ENCODE measurements around the gene FASLG.

DNA sequence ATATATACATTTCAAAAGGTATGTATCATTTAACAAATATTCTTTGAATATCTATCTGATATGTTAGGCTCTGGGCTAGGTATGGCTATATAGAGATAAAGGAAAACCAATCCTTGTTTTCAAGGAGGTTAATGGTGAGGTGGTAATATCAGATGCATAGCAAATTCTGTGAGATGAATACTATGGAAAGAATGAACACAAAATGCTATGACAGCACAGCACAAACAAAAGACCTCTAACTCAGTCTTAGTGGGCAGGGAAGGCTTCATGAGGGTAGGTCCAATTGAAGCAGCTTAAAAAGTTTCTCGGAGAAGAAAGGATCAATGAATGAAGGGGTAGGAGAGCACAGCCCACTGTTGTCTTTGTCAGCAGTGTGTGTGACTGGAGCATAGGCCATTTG is 27.2 kb downstream of the FASLG start:
- TF ChIP-seq MYBL2 (CRISPR knock-in tag; IDR thresholded peaks at IDR 0.05) (no peak), ELF4 (CRISPR knock-in tag; IDR thresholded peaks at IDR 0.05; ENCODE audit: low read depth) (no peak), ESRRA (CRISPR knock-in tag; IDR thresholded peaks at IDR 0.05; ENCODE audit: borderline replicate concordance) (no peak), SP1 (CRISPR knock-in tag; conservative IDR thresholded peaks at IDR 0.05) (no peak), STAT6 (CRISPR knock-in tag; conservative IDR thresholded peaks at IDR 0.05; ENCODE audit: low read depth) (no peak), NFYB (CRISPR knock-in tag; conservative IDR thresholded peaks at IDR 0.05; ENCODE audit: low read depth) (no peak), ZNF138 (CRISPR knock-in tag; conservative IDR thresholded peaks at IDR 0.05) (no peak), ZNF671 (CRISPR knock-in tag; IDR thresholded peaks at IDR 0.05) (no peak)
- TF ChIP-seq, protein P1, sequence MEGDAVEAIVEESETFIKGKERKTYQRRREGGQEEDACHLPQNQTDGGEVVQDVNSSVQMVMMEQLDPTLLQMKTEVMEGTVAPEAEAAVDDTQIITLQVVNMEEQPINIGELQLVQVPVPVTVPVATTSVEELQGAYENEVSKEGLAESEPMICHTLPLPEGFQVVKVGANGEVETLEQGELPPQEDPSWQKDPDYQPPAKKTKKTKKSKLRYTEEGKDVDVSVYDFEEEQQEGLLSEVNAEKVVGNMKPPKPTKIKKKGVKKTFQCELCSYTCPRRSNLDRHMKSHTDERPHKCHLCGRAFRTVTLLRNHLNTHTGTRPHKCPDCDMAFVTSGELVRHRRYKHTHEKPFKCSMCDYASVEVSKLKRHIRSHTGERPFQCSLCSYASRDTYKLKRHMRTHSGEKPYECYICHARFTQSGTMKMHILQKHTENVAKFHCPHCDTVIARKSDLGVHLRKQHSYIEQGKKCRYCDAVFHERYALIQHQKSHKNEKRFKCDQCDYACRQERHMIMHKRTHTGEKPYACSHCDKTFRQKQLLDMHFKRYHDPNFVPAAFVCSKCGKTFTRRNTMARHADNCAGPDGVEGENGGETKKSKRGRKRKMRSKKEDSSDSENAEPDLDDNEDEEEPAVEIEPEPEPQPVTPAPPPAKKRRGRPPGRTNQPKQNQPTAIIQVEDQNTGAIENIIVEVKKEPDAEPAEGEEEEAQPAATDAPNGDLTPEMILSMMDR (IDR thresholded peaks at IDR 0.05), result no peak
- TF ChIP-seq, protein P2, sequence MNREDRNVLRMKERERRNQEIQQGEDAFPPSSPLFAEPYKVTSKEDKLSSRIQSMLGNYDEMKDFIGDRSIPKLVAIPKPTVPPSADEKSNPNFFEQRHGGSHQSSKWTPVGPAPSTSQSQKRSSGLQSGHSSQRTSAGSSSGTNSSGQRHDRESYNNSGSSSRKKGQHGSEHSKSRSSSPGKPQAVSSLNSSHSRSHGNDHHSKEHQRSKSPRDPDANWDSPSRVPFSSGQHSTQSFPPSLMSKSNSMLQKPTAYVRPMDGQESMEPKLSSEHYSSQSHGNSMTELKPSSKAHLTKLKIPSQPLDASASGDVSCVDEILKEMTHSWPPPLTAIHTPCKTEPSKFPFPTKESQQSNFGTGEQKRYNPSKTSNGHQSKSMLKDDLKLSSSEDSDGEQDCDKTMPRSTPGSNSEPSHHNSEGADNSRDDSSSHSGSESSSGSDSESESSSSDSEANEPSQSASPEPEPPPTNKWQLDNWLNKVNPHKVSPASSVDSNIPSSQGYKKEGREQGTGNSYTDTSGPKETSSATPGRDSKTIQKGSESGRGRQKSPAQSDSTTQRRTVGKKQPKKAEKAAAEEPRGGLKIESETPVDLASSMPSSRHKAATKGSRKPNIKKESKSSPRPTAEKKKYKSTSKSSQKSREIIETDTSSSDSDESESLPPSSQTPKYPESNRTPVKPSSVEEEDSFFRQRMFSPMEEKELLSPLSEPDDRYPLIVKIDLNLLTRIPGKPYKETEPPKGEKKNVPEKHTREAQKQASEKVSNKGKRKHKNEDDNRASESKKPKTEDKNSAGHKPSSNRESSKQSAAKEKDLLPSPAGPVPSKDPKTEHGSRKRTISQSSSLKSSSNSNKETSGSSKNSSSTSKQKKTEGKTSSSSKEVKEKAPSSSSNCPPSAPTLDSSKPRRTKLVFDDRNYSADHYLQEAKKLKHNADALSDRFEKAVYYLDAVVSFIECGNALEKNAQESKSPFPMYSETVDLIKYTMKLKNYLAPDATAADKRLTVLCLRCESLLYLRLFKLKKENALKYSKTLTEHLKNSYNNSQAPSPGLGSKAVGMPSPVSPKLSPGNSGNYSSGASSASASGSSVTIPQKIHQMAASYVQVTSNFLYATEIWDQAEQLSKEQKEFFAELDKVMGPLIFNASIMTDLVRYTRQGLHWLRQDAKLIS (CRISPR knock-in tag; IDR thresholded peaks at IDR 0.05; ENCODE audit: borderline replicate concordance), result no peak
- TF ChIP-seq, protein P3, sequence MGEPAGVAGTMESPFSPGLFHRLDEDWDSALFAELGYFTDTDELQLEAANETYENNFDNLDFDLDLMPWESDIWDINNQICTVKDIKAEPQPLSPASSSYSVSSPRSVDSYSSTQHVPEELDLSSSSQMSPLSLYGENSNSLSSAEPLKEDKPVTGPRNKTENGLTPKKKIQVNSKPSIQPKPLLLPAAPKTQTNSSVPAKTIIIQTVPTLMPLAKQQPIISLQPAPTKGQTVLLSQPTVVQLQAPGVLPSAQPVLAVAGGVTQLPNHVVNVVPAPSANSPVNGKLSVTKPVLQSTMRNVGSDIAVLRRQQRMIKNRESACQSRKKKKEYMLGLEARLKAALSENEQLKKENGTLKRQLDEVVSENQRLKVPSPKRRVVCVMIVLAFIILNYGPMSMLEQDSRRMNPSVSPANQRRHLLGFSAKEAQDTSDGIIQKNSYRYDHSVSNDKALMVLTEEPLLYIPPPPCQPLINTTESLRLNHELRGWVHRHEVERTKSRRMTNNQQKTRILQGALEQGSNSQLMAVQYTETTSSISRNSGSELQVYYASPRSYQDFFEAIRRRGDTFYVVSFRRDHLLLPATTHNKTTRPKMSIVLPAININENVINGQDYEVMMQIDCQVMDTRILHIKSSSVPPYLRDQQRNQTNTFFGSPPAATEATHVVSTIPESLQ (CRISPR knock-in tag; IDR thresholded peaks at IDR 0.05), result no peak
- TF ChIP-seq, protein P4, sequence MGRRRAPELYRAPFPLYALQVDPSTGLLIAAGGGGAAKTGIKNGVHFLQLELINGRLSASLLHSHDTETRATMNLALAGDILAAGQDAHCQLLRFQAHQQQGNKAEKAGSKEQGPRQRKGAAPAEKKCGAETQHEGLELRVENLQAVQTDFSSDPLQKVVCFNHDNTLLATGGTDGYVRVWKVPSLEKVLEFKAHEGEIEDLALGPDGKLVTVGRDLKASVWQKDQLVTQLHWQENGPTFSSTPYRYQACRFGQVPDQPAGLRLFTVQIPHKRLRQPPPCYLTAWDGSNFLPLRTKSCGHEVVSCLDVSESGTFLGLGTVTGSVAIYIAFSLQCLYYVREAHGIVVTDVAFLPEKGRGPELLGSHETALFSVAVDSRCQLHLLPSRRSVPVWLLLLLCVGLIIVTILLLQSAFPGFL (CRISPR knock-in tag; IDR thresholded peaks at IDR 0.05; ENCODE audit: borderline replicate concordance), result no peak
- TF ChIP-seq, protein P5, sequence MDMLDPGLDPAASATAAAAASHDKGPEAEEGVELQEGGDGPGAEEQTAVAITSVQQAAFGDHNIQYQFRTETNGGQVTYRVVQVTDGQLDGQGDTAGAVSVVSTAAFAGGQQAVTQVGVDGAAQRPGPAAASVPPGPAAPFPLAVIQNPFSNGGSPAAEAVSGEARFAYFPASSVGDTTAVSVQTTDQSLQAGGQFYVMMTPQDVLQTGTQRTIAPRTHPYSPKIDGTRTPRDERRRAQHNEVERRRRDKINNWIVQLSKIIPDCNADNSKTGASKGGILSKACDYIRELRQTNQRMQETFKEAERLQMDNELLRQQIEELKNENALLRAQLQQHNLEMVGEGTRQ (CRISPR knock-in tag; IDR thresholded peaks at IDR 0.05), result no peak
- TF ChIP-seq, protein P6, sequence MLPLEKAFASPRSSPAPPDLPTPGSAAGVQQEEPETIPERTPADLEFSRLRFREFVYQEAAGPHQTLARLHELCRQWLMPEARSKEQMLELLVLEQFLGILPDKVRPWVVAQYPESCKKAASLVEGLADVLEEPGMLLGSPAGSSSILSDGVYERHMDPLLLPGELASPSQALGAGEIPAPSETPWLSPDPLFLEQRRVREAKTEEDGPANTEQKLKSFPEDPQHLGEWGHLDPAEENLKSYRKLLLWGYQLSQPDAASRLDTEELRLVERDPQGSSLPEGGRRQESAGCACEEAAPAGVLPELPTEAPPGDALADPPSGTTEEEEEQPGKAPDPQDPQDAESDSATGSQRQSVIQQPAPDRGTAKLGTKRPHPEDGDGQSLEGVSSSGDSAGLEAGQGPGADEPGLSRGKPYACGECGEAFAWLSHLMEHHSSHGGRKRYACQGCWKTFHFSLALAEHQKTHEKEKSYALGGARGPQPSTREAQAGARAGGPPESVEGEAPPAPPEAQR (CRISPR knock-in tag; IDR thresholded peaks at IDR 0.05), result no peak

Data from WTC11 (cell line).